ENCODE measurements around the gene KPNB1.

KPNB1 gene

DNA sequence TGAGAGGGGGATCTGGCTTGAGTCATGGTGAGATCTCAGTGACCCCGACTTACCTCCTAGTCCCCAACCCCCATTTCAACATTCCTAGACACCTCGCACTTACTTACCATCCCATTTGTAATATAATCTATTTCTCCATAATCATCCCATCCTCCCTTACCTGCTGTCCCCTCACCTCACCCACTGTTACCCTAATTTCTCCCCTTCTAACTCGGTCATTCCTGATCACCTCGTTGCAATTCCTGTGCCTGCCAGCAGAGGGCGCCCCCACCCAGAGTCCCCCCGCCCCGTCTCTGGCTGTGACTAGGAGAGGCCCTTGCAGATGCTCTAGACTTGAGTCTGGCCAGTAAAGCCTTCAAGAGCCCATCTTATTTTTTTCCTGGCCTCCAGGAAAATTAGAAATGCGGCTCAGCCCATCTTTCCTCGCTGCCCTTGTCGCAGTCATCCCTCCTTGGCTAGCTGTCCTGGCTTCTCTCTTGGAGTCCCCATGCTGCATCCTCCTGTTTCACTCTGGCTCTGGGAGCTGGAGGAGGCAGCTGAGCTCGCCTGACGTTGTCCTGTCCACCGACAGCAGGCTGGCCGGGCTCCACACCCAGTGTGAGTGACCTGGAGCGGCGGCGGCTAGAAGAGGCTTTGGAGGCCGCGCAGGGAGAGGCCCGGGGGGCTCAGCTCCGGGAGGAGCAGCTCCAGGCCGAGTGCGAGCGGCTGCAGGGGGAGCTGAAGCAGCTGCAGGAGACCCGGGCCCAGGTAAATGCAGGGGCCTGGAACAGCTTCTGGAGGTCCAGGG is 49.2 kb downstream of the KPNB1 start:
- DNase-seq = peak; percentile 87

DNA sequence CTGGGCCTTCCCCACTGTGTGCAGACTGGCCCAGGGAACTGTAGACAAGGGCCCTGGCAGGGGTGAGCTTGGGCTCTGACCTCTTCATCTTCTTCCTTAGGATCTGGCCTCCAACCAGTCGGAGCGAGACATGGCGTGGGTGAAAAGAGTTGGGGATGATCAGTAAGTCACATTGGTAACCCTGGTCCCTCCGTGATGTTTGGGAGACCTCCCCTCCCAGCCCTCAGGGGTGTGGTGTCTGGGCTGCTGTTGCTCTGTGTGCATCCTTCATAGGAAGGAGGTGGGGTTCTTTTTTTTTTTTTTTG is 49.8 kb downstream of the KPNB1 start:
- DNase-seq = no peak

GRCh38 chr17:47700471-47701449 is 51.0 kb downstream of the KPNB1 start:
- DNase-seq = no peak

DNA sequence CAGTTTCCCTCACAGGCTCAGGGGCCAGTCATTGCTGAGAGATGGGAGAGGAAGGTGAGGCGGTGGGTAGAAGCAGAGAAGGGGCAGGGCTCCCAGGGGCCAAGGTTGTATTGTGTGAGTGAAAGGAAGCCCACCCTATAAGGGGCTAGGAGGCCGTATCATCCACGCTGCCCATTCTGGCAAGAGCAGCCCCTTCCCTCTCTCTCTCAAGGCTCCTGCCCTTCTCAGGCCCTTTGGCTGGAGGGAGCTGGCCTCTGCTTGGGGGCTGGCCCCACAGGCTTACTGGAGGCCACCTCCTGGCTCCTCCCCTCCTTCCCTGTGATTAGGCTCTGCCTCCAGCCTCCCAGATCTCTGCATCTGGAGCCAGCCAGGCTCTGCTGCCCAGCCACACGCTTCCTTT is 51.9 kb downstream of the KPNB1 start:
- DNase-seq = no peak

DNA sequence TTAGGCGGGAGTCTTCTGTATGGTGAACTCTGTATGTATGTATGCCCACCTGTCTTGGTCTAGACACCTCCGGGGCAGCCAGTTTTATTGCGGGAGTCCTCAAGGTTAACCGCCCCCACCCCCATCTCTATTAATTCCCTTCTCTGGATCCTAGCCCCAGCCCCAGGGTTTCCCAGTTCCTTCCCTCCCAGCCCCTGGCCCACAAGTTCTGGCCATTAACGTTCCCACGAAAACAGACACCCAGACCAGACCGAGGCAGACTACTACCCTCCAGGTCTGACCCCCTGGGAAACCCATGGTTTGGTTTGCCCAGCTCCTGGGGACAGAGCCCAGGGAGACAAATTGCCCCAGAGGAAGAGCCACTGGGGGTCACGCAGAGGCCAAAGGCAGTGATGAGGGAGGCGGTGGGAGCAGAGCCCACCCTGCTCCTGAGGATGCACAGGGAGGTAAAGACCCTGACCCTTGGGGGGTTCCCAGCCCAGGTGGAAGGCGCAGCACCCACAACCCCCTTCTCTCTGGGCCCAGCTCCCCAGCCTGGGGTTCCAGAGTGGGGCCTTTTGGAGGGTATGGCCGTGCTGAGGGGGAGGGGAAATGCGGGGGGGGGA is 52.8 kb downstream of the KPNB1 start:
- DNase-seq = no peak

DNA sequence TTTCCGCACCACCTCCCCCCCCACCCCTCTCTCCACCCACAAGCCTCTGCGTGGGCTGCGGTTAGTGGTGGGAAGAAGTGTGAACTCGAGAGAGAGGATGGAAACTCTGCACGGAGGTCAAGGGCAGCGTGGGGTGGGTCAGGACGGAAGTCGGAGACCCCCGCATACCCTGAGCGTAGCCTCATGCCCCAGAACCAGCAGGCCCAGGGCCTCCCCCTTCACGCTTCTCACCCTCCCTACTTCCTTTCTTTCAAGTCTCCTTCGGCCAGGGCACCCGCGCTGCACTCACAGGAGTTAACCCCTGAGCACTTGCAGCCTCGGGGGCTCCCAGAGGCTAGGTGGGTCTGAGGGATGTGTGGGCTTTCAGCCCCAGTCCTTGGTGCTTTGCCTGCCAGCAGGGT is 53.5 kb downstream of the KPNB1 start:
- peak; percentile 70 for DNase-seq

DNA sequence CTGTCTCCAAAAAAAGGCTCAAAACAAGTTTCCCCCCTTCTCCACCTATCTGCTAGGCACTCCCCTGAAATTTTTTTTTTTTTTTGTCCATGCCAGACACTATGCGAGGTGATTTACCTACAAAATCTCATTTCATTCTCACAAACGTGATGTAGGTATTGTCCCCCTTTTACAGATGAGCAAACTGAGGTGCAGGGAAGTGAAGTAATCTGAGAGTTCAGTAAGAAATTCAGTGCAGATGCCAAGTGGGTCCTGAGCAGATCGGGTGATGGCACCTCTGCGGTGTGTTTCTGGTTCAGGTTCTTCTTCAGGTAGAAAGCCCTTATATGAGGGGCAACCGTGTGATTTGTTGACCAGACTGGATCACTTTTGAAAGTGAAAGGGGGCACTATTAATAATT is 54.0 kb downstream of the KPNB1 start:
- no peak for DNase-seq

DNA sequence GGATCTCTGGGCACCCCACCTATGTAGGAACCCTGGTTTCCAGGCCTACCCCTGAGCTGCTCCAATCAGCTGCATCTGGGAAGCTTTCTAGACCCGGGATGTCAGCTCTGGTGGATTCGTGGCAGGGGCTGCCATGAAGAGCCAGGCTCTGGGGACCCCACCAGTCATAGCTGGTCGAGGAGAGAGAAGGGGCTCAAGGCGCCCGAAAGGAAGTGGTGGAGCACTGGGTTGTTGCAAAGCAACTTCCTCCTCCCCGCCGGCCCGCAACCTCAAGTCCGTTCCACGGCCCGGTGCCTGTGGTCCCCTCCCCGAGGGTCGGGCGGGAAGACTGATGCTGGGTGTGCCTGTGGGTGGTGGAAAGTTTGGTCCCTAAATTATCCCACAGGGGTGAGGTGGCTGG is 54.4 kb downstream of the KPNB1 start:
- no peak for DNase-seq

- no peak for DNase-seq
Observed at GRCh38 chr17:47704736-47705135, 55.0 kb downstream of the KPNB1 start.

DNA sequence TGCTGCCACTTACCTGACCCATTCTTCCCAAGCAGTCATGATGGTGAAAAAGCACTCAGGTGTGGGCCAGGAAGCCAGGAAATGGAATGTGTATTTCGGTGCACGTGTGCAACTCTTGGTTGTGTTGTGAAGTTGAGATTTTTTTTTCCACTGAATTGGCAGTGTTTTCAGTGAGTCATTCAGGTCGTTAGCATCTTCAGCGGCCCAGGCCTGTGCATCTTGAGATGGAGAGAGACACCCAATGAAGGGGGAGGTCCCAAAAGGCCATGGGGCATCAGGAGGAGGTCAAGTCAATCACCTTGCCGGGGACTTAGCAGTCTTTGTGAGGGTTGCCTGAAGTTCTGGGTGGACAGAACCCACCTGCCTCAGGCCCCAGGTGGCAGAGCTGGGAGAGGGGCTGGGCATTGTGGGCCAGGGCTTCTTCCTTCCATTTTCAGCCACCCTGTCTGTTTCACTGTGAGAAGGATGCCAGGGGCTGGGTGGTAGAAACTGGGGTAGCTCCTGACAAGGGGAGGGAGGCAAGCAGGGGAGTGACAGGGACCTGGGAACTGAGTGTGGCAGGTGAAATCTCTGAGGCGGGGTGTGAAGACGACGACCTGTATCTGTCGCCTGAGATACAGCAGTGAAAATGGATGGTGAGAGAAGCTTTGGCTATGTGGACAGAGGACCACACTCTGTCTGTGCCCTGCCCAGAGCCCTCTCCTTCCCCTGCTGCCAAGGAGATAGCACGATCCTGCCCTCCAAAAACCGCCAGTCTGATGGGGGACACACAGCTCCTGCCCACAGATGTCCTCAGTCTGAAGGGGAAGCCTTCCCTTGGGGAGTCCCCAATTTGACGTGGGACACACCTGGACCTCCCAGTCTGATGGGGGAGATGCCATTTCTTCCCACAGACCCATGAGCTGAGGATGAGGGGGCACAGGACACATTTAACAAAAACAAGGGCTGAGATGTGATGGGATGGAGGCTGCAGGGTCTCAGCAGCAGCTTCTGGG is 56.1 kb downstream of the KPNB1 start:
- DNase-seq = no peak

- DNase-seq = no peak
Observed at GRCh38 chr17:47707056-47707804, 57.5 kb downstream of the KPNB1 start.

- DNase-seq = no peak
Observed at GRCh38 chr17:47707884-47708283, 58.2 kb downstream of the KPNB1 start.

DNA sequence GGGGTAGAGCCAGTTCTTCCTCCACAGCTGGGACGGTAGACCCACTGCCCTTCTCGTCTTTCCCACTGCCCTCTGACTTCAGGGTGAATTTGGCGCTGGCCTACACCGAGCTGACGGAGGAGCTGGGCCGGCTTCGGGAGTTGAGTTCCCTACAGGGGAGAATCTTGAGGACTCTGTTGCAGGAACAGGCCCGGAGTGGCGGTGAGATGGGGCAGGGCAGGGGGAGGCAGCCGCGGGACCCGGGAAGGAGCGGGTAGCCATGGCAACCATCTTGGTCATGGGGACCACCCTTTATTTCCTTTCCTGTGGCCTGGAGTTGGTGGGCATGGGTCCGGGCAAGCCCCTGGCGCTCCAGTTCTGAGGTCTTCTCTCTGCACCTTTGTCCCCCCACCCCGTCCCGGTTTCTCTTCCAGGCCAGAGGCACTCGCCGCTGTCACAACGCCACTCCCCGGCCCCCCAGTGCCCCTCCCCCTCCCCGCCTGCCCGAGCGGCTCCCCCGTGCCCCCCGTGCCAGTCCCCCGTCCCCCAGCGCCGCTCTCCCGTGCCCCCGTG is 58.7 kb downstream of the KPNB1 start:
- DNase-seq = no peak

DNA sequence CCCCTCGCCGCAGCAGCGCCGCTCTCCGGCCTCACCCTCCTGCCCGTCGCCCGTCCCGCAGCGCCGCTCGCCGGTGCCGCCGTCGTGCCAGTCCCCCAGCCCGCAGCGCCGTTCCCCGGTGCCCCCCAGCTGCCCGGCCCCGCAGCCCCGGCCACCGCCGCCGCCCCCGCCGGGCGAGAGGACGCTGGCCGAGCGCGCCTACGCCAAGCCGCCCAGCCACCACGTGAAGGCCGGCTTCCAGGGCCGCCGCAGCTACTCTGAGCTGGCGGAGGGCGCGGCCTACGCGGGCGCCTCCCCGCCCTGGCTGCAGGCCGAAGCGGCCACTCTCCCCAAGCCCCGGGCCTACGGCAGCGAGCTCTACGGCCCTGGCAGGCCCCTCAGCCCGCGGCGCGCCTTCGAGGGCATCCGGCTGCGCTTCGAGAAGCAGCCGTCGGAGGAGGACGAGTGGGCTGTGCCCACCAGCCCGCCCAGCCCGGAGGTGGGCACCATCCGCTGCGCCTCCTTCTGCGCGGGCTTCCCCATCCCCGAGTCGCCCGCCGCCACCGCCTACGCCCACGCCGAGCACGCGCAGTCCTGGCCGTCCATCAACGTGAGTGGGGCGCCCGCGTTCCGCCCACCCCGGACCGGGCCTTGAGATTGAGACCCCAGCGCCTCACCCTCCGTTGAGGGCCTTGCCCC is 59.3 kb downstream of the KPNB1 start:
- no peak for DNase-seq

DNA sequence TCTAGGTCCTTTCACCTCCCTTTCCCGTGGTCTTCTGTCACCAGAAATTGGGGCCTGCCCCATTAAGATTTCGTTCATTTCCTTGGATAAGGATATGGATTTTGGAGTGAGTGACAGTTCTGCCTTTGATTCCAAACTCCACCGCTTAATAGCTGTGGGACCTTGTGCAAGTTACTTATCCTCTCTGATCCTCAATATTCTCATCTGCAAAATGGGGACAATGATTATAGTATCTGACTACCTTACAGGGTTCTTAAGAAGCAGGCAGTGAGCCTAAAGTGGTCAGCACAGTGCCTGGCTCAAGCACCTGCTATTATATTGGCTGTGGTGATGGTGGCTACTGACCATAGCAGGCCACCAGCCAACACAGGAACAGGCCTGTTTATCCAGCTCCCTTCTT is 59.9 kb downstream of the KPNB1 start:
- no peak for DNase-seq

DNA sequence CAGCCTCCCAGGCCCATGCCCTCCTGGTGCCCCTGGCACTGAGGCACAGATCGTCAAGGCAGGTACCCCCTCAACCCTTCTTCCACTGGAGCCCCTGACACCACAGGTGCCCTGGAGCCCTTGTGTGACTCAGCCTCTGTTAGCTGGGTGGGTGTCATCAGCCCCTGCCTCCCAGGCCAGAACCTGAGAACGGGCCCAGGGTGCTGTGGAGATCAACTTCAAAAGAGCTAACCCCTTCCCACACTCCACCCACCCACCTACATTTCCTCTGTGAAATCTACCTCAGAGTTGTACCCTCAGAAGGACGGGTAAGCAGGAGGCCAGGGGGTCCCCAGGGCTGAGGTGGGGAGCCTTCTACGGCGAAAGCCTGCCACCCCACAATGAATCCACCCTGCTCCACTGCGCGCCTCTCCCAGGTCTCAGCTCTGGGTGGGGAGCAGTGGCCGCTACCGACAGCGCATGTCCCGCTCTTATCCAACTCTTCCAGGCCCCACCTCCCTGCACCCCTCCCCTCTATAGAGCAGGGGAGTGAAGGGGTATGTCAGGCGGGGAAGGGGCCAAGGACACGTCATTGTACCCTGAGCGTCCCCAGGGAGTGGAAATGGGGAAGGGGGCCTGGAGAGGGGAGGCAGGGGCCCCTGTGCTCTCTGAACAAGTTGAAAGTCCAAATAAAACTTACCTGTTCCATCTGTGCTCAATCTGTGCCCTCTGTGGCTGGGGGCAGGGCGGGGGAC is 61.8 kb downstream of the KPNB1 start:
- DNase-seq = no peak

GRCh38 chr17:47712330-47713023 is 62.8 kb downstream of the KPNB1 start:
- no peak for DNase-seq

DNA sequence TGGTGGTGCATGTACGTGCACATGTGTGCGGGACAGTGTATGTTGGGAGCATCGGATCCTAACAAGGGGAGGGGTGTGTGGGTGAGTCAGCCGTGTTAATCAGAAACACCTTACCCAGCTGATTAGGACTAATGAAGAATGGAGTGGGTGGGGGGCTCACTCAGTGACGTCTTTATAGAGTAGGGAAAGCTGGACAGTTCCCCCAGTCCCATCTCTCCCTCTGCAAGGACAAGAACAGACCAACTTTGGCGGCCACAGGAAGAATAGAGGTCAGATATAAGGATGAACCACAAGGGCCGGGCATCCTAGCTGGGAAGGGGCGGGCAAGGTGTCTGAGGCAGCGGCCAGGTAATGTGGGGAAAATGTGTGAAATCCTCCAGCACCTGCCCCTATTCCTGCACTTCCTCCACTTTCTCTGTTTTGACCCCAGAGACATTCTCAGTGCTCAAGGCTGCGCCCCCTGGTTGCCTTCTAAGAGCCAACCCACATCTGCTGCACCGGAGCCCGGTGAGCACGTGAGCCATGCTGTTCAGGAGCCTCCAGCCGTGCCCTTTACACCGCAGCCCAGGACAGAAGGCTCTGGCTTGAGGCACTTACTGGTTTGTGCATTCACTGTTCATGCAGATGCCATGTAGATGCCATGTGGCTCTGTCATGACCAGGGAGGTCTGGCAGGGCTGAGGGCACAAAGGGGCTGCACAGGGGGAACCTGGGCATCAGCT is 64.4 kb downstream of the KPNB1 start:
- no peak for DNase-seq
